Aorta (tissue), 5 donors: ENCODE data around the gene PHACTR3. TPM values are rescaled to one million over a fixed set of nuclear protein-coding genes. Genes with fewer than 3 reads are reported as not detected.

Source experiments
- ATAC-seq: fragments of 200-7000 bp; cut with Tn5 transposase; one replicate; pipeline ENCODE4 v1.9.1; 2022; ENCODE audit warnings: moderate library complexity; ENCODE audit not compliant: low FRiP score
- DNase-seq, 2 donors: peaks; one replicate each; pipeline ENCODE4 v3.0.0-alpha.2; 2020
- H3K27ac ChIP-seq, 2 donors: one replicate each; pipeline ENCODE4 v1.5.1; 2013; ENCODE audit warnings: low read length in 2 of 2, mild to moderate bottlenecking in 2 of 2, moderate library complexity in 2 of 2, control low read depth in 1 of 2, inconsistent platforms in 1 of 2, low read depth in 1 of 2
- H3K27me3 ChIP-seq, 2 donors: one replicate each; pipeline ENCODE4 v1.6.1; 2013; ENCODE audit warnings: control low read depth in 1 of 2, low read length in 1 of 2, mild to moderate bottlenecking in 1 of 2, moderate library complexity in 1 of 2; ENCODE audit not compliant: insufficient read depth in 2 of 2, control insufficient read depth in 1 of 2
- H3K36me3 ChIP-seq, 2 donors: one replicate each; pipeline ENCODE4 v1.6.1; 2013; ENCODE audit warnings: control low read depth in 1 of 2, low read length in 1 of 2, mild to moderate bottlenecking in 1 of 2; ENCODE audit not compliant: insufficient read depth in 2 of 2, control insufficient read depth in 1 of 2
- H3K4me1 ChIP-seq, 2 donors: one replicate each; pipeline ENCODE4 v1.6.1; 2013; ENCODE audit warnings: low read length in 2 of 2, control low read depth in 1 of 2, mild to moderate bottlenecking in 1 of 2, moderate library complexity in 1 of 2; ENCODE audit not compliant: insufficient read depth in 2 of 2, control insufficient read depth in 1 of 2
- H3K4me3 ChIP-seq, 2 donors: one replicate each; pipeline ENCODE4 v1.5.1; 2013; ENCODE audit warnings: low read length in 2 of 2, control low read depth in 1 of 2, mild to moderate bottlenecking in 1 of 2
- H3K9me3 ChIP-seq: one replicate; pipeline ENCODE4 v1.6.1; 2013; ENCODE audit warnings: mild to moderate bottlenecking, low read length; ENCODE audit not compliant: control insufficient read depth
- WGBS, 2 donors: extraction: QIAGEN DNeasy Blood & Tissue Kit; methylation state at CpG; one replicate each; pipeline ENCODE4 v1.1.7; 2013; 5-methylcytosine and 5-hydroxymethylcytosine counted together
- intact Hi-C, 2 donors: fragments of 100-400 bp; cut with DNase I; formaldehyde crosslinking; loops; one replicate each; pipeline versions ENCODE4 v1.14.2 to v1.15.0; 2022
- polyA plus RNA-seq, 2 donors: library from polyadenylated mRNA; stranded (reverse); fragments of 200-250 nt; gene quantifications; one replicate each; pipeline ENCODE4 v1.2.3, GENCODE V29; 2013
- total RNA-seq, 2 donors: library from RNA; stranded (reverse); fragmentation: NEBNext Ultra II Directional; extraction: Animal tissue kit (Norgen Biotek cat#: 25700); gene quantifications; one replicate each; pipeline ENCODE4 v1.2.1, GENCODE V29; 2021
- donor health status: healthy with polysubstance abuse.
- donor health status: Bipolar disorder and iron deficiency.
- donor health status: DM: no; HTN: no; CAD: no.
- donor health status: DM: no; HTN: no; CAD: no.
- donor health status: DM: yes; HTN: yes; CAD: no.

Gene PHACTR3
- total and polyA plus RNA-seq, 4 donors = 0.16 to 0.27 TPM; not detected in 2

- Histone ChIP-seq H3K9me3 (peaks cover 8% of the 10 kb centered on the region), H3K36me3 (no peaks in the 10 kb centered on the region), H3K27ac (no peak overlapping the region), H3K4me1 (no peaks in the 10 kb centered on the region), H3K27me3 (no peaks in the 10 kb centered on the region), H3K4me3 (no peak overlapping the region)
- 87 to 94% methylated on average over 15 of the region's 15 CpGs for WGBS, 2 donors
- peak; percentile 17 for ATAC-seq
- no peak for DNase-seq
- intact Hi-C loops = no loop called here
Observed at GRCh38 chr20:59584278-59584925, 19.9 kb upstream of the PHACTR3 start.

DNA sequence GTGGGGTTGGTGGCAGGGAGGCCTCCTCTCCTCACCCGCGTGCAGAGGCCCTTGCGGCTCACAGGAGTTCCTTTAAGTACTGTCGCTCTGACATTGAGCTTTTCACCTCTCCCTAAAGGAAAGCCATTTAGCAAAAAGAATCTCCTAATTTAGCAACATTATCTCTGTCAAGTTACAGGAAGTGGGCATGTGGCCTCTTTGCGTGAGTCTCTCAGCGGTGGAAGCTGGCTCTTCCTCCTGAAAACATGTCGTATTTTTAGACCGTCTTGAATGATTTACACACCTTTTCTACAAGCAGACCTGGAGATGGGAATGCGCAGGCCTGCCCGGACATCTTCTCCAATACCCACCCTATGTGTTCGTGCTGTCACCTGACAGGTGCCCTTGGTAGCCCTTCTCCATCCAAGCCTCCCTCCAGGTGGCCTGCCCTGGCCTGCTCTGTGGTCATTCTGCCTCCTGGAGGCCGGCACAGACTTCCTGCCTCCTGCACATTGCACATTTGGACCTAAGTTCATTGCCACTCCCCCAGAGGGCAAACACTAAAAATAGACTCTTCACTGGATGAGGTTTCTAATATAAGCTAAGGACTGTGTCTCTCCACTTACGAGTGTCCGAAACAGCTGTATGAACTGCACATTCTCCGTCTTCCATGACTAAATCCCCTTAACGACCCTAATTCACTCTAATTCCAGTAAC, 18.5 kb upstream of the PHACTR3 start:
- Histone ChIP-seq H3K4me3 (no peak overlapping the region), H3K27ac (no peak overlapping the region), H3K4me1 (no peaks in the 10 kb centered on the region), H3K9me3 (peaks cover 10% of the 10 kb centered on the region), H3K36me3 (no peaks in the 10 kb centered on the region), H3K27me3 (no peaks in the 10 kb centered on the region)
- DNase-seq (no peak), ATAC-seq (no peak)
- intact Hi-C loops = no loop called here
- WGBS, 2 donors = 63 to 74% methylated on average over 16 of the region's 16 CpGs

DNA sequence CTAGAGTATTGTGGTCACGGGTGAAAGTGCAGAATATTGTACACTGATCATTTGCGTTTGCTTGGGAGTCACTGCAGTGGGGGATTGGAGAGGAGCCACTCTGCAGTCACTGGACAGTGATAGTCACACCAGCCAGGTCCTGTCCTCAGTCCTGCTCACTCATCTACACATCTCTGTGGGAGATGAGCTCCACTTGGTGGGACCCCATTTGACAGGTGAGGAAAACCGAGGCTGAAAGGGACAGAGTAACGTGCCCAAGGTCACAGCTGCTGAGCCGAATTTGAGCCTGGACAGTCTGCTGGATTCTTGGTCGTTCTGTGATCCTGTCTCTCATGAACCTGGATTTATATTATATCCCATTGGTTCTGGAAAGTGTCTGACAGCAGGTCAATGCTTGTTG, 17.7 kb upstream of the PHACTR3 start:
- no peak overlapping the region for H3K4me3 ChIP-seq
- peaks cover 10% of the 10 kb centered on the region for H3K9me3 ChIP-seq
- no peaks in the 10 kb centered on the region for H3K27me3 ChIP-seq
- ATAC-seq (no peak), DNase-seq (no peak)
- no peaks in the 10 kb centered on the region for H3K4me1 ChIP-seq
- H3K27ac ChIP-seq = no peak overlapping the region
- intact Hi-C loops = no loop called here
- 86 to 89% methylated on average over 6 of the region's 6 CpGs for WGBS, 2 donors
- no peaks in the 10 kb centered on the region for H3K36me3 ChIP-seq

- no peaks in the 10 kb centered on the region for H3K36me3 ChIP-seq
- no peak for ATAC-seq
- H3K9me3 ChIP-seq = peaks cover 10% of the 10 kb centered on the region
- no peaks in the 10 kb centered on the region for H3K27me3 ChIP-seq
- DNase-seq = no peak
- intact Hi-C loops = no loop called here
- no peak overlapping the region for H3K4me3 ChIP-seq
- WGBS, 2 donors = 85% methylated on average over 6 of the region's 6 CpGs
- H3K27ac ChIP-seq = no peak overlapping the region
- H3K4me1 ChIP-seq = no peaks in the 10 kb centered on the region
Observed at GRCh38 chr20:59587570-59587969, 16.8 kb upstream of the PHACTR3 start.

DNA sequence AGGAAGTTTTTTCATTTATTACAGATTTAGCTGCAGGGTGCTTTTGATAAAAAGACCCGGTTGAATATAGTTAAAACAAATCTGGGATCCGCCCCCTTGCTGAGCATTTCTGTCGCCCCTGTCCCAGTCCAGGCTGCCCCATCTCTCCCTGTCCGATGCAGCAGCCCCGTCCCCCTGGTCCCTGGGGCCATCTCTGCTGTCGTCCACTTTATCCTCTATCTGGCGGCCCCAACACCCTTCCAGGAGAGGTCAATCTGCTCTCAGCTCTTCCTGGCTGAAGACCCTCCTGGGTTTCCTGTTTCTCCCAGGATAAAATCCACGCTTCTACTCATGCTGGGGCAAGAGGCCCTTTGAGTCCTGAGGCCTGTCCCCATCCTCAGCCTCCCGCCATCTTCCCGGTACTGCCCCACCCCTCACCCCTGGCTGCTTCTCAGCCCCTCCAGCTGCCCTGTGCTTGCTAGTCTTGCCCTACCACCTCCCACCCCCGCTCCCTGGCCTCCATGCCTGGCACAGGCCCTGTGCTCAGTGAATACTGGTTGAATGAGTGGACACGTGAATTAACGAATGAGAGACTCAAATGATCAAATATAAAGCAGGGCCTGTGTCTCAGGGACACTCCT, 16.0 kb upstream of the PHACTR3 start:
- ATAC-seq = no peak
- 78 to 88% methylated on average over 13 of the region's 13 CpGs for whole genome bisulfite sequencing, 2 donors
- Histone ChIP-seq H3K36me3 (no peaks in the 10 kb centered on the region), H3K4me1 (no peaks in the 10 kb centered on the region), H3K27ac (no peak overlapping the region), H3K27me3 (no peaks in the 10 kb centered on the region), H3K4me3 (no peak overlapping the region), H3K9me3 (peaks cover 10% of the 10 kb centered on the region)
- intact Hi-C loops = no loop called here
- DNase-seq = no peak

- no peak overlapping the region for H3K27ac ChIP-seq
- H3K9me3 ChIP-seq = peaks cover 10% of the 10 kb centered on the region
- intact Hi-C loops = no loop called here
- H3K36me3 ChIP-seq = no peaks in the 10 kb centered on the region
- no peak overlapping the region for H3K4me3 ChIP-seq
- DNase-seq (no peak), ATAC-seq (no peak)
- H3K4me1 ChIP-seq = no peaks in the 10 kb centered on the region
- no peaks in the 10 kb centered on the region for H3K27me3 ChIP-seq
- WGBS, 2 donors = 85 to 87% methylated on average over 24 of the region's 24 CpGs
Observed at GRCh38 chr20:59589086-59589684, 15.2 kb upstream of the PHACTR3 start.

GRCh38 chr20:59591061-59591460, 13.3 kb upstream of the PHACTR3 start:
- no peak overlapping the region for H3K27ac ChIP-seq
- no peak for ATAC-seq
- no peak overlapping the region for H3K4me3 ChIP-seq
- no peaks in the 10 kb centered on the region for H3K27me3 ChIP-seq
- 90 to 92% methylated on average over 12 of the region's 12 CpGs for WGBS, 2 donors
- no peaks in the 10 kb centered on the region for H3K4me1 ChIP-seq
- H3K36me3 ChIP-seq = no peaks in the 10 kb centered on the region
- intact Hi-C loops = no loop called here
- no peak for DNase-seq
- H3K9me3 ChIP-seq = peaks cover 10% of the 10 kb centered on the region

- Histone ChIP-seq H3K27me3 (no peaks in the 10 kb centered on the region), H3K36me3 (no peaks in the 10 kb centered on the region), H3K9me3 (no peaks in the 10 kb centered on the region), H3K27ac (no peak overlapping the region), H3K4me3 (no peak overlapping the region), H3K4me1 (no peaks in the 10 kb centered on the region)
- ATAC-seq = no peak
- peak; percentile 17 to 22 for DNase-seq
- WGBS, 2 donors = 63 to 66% methylated on average over 5 of the region's 5 CpGs
- intact Hi-C loops = loop anchor here in 1 of 2 donors (5.0 kb wide), 1 partner anchor 156 kb away; no protein-coding TSS in a partner anchor
Observed at GRCh38 chr20:59596690-59597089, 7.7 kb upstream of the PHACTR3 start.
